GM18907 (cell line): ENCODE measurements around the gene MCM5.
"Not testable (repeated sequence)": the region's sequence is repeated elsewhere in the genome, so short reads cannot be mapped to it uniquely, and the experiment has no call there.

ENCODE experiments used
- ATAC-seq: cut with Tn5 transposase; IDR thresholded peaks from one replicate; pipeline ENCODE4 v1.9.1; 2021; ENCODE audit warnings: mild to moderate bottlenecking, moderate library complexity; ENCODE audit not compliant: unreplicated experiment

MCM5 gene

DNA sequence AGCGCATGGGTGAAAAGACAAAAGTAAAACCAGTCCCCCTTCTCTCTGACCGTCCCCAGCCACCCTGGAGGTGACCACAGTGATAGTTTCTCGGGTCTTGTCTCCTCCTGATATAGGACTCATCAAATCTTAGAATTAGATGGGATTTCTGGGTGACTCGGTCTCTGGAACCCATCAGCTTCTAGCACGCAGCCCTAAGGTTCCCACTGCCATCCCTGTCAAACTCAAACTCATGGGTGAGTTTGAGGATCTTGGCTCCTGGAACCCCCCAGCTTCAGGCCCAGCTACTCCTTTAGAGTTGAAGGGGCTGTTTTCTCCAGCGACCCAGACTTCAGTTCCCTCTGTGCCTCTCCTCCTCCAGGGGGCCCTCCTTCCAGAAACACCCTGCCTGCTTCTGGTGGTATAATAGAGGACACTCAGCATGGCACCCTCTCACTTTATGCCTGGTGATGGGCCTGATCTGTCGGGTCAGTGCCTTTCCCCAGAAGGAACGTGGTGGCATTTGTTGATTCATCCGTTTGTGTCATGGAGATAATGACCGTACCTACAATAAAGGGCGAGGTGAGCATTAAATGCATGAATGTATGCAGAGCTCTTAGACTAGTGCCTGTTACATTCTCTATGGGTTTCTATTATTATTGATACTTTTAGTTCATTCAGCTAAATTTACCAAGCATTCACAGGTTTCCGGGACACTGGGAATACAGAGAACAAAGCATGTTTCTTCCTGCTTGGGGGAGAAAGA lies 31.7 kb downstream of the MCM5 start:
- no peak for ATAC-seq

GRCh38 chr22:35432228-35432905 lies 32.4 kb downstream of the MCM5 start:
- ATAC-seq = no peak

DNA sequence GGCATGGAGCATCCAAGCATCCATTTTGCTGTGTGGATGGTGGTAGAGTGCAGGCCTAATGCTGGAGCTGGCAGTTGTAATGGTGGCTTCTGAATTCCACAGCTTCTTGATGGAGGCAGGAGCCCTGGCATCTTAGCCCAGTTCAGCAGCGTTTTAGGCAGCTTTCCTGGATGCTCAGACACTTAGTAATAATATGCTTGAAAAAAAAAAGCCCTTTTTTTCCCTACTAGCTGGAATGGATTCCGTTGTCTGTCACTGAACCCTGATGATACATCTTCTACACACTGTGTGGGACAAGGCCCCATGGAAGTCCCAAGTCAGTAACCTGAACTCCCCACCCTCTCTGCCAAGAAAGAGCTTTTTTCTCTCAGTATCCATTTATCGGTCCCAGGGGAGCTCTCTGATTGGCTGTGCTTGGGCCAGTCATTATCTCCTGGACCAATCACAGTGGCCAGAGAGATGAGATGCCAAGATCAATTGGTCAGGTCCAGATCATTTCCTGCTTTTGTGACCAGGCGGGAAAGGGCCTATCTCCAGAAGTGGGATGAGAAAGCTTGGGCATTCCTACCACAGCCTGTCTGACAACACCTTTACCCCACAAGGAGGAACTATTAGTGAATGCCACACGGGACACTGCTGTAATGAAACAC lies 34.2 kb downstream of the MCM5 start:
- ATAC-seq = no peak

GRCh38 chr22:35435201-35435740 lies 35.3 kb downstream of the MCM5 start:
- ATAC-seq = no peak

DNA sequence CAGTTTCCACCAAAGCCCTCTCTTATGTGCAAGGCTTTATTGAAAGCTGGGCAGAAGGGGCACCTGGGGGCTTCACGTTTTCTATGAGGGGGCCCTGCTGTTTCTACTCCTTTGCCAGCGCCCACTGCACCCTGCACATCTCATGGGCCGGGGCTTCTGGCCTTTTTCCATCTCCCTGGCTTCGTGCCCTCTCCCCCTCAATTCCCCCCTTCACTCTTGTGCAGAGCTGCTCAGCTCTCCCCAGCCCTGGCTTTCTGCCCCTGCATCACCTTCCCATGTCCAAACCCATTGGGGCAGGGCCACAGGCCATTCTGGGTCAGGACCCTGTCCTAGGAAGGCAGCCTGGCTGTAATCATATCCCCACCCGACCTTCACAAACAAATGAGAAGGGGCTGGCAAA lies 36.5 kb downstream of the MCM5 start:
- ATAC-seq = no peak

GRCh38 chr22:35437049-35437448 lies 37.1 kb downstream of the MCM5 start:
- ATAC-seq = no peak

- not testable (repeated sequence) for ATAC-seq
Measured at GRCh38 chr22:35438673-35439364, 38.9 kb downstream of the MCM5 start.

DNA sequence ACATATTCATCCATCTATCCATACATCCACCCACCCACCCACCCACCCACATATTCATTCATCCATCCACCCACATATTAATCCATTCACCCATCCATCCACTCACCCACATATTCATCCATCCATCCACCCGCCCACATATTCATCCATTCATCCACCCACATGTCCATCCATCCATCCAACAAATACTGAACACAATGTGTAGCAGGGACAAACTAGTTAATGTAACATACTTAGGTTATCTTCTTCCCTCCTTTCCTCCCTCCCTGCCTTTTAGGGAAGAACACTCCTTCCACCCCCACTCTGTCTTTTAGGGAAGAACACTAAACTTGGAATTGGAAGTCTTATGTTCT lies 39.4 kb downstream of the MCM5 start:
- no peak for ATAC-seq

- no peak for ATAC-seq
Measured at GRCh38 chr22:35440129-35440528, 40.2 kb downstream of the MCM5 start.

- ATAC-seq = no peak
Measured at GRCh38 chr22:35441489-35442100, 41.7 kb downstream of the MCM5 start.

DNA sequence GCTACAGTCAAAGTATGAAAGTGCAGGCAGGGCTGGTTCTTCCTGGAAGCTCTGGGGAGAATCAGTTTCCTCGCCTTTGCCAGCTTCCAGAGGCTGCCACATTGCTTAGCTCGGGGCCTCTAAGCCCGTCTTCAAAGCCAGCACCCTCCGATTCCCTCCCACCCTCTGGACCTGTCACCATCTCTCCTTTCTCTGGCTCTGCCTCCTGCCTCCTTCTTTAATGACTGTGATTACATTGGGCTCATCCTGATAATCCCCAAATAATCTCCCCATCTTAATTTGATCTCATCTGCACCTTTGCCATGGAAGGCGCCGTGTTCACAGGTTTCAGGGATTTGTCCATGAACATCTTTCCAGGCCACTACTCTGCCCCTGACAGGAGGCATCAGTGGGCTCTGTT lies 42.5 kb downstream of the MCM5 start:
- ATAC-seq = no peak

- no peak for ATAC-seq
Measured at GRCh38 chr22:35443338-35443737, 43.4 kb downstream of the MCM5 start.

DNA sequence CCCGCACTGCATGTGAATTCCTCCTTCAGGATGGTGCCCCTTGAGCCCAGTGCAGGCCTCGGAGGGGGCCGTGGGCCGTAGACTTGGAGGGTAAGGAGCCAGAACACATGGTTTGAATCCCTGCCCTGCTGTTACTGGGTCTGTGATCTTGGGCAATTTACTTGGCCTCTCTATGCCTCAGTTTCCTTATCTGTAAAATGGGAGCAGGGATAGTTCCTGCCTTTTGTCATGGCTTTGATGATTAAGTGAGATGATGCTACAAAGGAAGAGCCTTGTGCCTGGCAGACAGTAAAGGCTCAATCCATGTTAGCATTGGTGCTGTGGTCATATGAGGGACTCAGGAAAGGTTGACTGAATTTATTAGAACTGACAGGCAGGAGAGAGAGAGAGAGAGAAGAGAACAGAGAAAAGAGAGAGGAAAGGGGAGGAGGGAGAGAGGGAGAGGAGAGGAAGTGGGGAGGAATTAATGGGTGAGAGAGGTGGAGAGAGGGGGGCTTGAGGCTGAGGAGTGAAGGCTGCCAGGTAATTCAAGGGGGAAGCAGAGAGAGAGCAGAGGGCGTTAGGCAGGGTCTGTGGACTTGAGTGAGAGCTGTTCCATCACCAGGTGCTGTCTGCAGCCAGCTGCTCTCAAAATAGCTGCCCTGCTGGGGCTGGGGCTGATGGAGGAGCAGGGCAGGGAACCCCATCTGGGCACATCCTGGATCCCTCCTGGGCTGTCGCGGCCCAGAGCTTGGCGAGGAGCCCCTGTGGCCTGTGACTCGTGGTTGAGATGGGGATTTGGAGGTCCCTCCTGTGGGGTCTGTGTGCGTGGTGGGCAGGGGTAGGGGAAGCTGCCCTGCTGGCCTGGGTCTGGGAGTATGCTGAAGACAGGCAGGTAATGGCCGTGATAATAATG lies 44.1 kb downstream of the MCM5 start:
- no peak for ATAC-seq

DNA sequence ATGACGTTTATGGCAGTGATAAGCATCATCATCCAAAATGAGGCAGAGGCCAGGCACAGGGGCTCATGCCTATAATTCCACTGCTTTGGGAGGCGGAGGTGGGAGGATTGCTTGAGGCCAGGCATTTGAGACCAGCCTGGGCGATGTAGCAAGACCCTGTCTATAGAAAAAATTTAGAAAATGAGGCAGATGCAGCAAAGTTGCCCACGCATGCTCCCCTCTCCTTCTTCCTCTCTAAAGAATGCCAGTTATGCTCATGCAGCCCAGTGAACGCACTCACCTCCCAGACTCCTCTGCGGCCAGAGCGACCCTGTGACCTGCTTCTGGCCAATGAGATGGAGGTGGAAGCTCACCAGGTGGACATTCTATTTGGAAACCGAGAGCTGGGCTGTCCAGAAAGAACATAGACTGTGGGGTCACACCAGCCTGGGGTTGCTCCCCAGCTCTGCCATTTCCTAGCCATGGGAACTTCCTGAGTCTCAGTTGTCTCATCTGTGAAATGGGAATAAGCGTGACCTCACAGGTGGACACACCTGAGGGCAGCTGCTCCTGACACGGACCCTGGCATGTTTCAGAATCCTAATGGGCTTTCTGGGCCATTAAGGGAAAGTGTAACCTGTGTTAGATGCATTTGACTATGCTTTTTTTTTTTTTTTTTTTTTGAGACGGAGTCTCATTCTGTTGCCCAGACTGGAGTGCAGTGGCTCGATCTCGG lies 44.9 kb downstream of the MCM5 start:
- ATAC-seq = no peak

GRCh38 chr22:35445933-35446332 lies 46.0 kb downstream of the MCM5 start:
- ATAC-seq = no peak

DNA sequence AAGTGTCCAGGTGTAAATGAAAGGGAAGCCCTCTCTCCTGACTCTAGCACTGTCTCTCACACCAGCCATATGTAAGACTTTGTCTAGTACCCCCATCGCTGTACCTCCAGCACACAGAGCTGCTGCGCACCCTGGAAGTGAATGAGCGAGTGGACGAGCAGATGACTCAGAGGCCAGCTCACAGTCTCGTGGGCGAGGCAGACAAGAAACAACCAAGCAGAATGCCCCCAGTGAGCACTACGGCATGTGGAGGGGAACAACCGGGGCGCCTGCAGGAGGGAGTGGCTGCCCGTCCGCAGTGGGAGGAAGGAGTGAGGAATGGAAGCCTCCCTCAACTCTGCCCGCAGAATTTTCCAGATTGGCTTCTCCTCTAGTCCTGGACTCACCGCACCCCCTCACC lies 46.4 kb downstream of the MCM5 start:
- ATAC-seq = no peak

DNA sequence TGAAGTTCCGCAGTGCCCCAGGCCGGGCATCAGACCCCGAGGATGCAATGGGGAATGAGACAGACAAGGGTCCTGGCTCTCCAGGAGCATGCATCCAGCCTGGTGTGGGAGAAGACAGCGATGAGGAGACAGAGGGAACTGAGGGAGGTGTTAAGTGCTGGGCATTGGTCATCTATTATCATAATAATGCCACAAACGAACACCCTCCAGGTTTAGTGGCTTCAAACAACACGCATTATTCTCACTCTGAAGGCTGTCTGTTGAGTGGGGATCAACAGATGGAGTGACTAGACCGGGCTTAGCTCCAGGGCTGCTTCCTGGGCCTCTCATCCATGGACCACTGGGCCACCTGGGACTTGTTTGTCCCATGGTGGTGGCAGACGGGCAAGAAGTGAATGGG lies 48.6 kb downstream of the MCM5 start:
- ATAC-seq = no peak

- no peak for ATAC-seq
Measured at GRCh38 chr22:35449829-35450689, 50.1 kb downstream of the MCM5 start.
